Measurements from ENCODE around the gene IFNA2. TPM values are rescaled to one million over a fixed set of nuclear protein-coding genes. Genes with fewer than 3 reads are reported as not detected.

Gene IFNA2
- total RNA-seq (ENCODE audit: low replicate concordance): not detected in 2 replicates

GRCh38 chr9:21385131-21385670 is at the start of gene IFNA2:
Gene IFNA2 (minus strand): TSS chr9:21385398. CDS start chr9:21385329, 69 bp downstream.

GRCh38 chr9:21408817-21409216 is 23.6 kb upstream of the IFNA2 start, which contains the start of gene IFNA8:
Gene IFNA8 (plus strand): TSS chr9:21409117. CDS start chr9:21409177, 60 bp downstream.

GRCh38 chr9:21367957-21368356 is 17.2 kb downstream of the IFNA2 start, which contains the start of gene IFNA13:
Gene IFNA13 (minus strand): TSS chr9:21368057. CDS start chr9:21368010, 47 bp downstream.

GRCh38 chr9:21350787-21351186 is 34.4 kb downstream of the IFNA2 start, which contains the start of gene IFNA6:
Gene IFNA6 (minus strand): TSS chr9:21350887. CDS start chr9:21350887, 0 bp downstream.

DNA sequence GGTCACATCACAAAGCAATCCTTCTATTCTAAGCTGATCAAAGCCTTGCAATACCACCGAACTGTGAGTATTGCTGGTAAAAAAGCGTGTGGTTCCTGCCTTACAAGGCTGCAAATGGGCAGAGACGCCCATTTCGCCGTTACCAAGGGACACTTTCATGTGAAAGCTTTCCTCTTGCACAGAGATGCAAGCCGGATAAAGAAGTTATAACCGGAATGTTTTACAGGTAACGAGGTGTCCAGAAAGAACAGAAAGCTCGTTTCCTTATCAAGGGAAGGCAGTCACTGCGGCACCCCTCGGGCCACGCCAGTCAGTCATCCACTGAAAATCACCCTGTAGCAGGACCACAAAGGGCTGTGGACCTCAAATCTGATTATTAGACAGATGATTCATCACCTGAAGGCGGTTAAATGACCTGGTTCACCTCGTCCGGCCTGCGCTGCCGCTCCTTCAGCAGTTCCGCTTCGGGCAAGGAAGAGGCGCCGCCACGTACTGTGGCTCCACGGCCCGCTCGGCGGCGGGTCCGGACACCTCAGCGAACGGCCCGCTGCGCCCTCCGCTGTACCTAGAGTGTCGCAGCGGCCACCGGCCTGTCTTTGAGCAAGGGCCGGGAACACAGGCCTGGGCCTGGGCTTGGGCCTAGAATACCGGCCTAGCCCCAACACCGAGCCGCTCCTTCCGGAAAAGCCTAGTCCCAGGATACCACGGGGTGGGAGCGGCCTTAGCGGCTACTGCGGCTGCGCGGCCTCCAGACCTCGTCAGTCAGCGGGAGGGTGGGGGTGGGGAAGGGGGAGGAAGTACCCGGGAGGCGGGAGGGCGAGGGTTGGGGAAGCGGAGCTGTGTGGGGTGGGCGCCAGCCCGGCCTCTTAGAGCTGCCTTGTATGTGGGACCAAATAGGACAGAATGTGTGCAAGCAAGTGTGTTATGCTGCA is 50.2 kb downstream of the IFNA2 start, which contains the start of gene KLHL9:
Gene KLHL9, minus strand, starts transcription at position 704 of the 932 bp plus-strand sequence. Its CDS starts 545 bp downstream, at position 159.

Other genes starting within 250 kb of the IFNA2 start
- gene IFNW1, start 243.6 kb downstream of the IFNA2 start, total RNA-seq (ENCODE audit: low replicate concordance): not detected in 2 replicates
- not detected in 2 replicates for gene IFNA21, start 218.7 kb downstream of the IFNA2 start, total RNA-seq (ENCODE audit: low replicate concordance)
- not detected in 2 replicates for gene IFNA4, start 197.8 kb downstream of the IFNA2 start, total RNA-seq (ENCODE audit: low replicate concordance)
- gene IFNA7, start 183.2 kb downstream of the IFNA2 start, total RNA-seq (ENCODE audit: low replicate concordance): not detected in 2 replicates
- gene IFNA10, start 178.3 kb downstream of the IFNA2 start, total RNA-seq (ENCODE audit: low replicate concordance): not detected in 2 replicates
- gene IFNA16, start 168.1 kb downstream of the IFNA2 start, total RNA-seq (ENCODE audit: low replicate concordance): not detected in 2 replicates
- gene IFNA17, start 157.2 kb downstream of the IFNA2 start, total RNA-seq (ENCODE audit: low replicate concordance): not detected in 2 replicates
- gene IFNA14, start 145.4 kb downstream of the IFNA2 start, total RNA-seq (ENCODE audit: low replicate concordance): not detected in 2 replicates
- gene IFNA5, start 80.1 kb downstream of the IFNA2 start, total RNA-seq (ENCODE audit: low replicate concordance): not detected in 2 replicates
- gene KLHL9, start 50.0 kb downstream of the IFNA2 start, total RNA-seq (ENCODE audit: low replicate concordance): 25.9 and 31.9 TPM in 2 replicates
- gene IFNA6, start 34.5 kb downstream of the IFNA2 start, total RNA-seq (ENCODE audit: low replicate concordance): not detected in 2 replicates
- not detected in 2 replicates for gene IFNA13, start 17.3 kb downstream of the IFNA2 start, total RNA-seq (ENCODE audit: low replicate concordance)
- gene IFNA8, start 23.7 kb upstream of the IFNA2 start, total RNA-seq (ENCODE audit: low replicate concordance): not detected in 2 replicates
- not detected in 2 replicates for gene IFNA1, start 55.0 kb upstream of the IFNA2 start, total RNA-seq (ENCODE audit: low replicate concordance)
- 2.2 and 4.4 TPM in 2 replicates for gene IFNE, start 96.9 kb upstream of the IFNA2 start, total RNA-seq (ENCODE audit: low replicate concordance)

Data from smooth muscle cell of the coronary artery (primary cell).